AG10803 (cell line): ENCODE data around the gene ADGRB3.

Experiments
- DNase-seq: peaks from one replicate; pipeline ENCODE4 v3.0.0; 2010; ENCODE audit warnings: low read depth
- H3K4me3 ChIP-seq: 2 replicates; pipeline ENCODE4 v1.5.1; 2011; ENCODE audit warnings: mild to moderate bottlenecking, low read length, control low read depth
- TF ChIP-seq, protein P1 (sequence below): conservative IDR thresholded peaks from 2 replicates; pipeline ENCODE4 v1.5.1; 2011; ENCODE audit warnings: mild to moderate bottlenecking, low read length, control low read depth, inconsistent platforms

Gene ADGRB3

GRCh38 chr6:68633281-68633971 is 1.7 kb upstream of the ADGRB3 start:
- DNase-seq: no peak
- no peak overlapping the region for H3K4me3 ChIP-seq
- TF ChIP-seq, protein P1, sequence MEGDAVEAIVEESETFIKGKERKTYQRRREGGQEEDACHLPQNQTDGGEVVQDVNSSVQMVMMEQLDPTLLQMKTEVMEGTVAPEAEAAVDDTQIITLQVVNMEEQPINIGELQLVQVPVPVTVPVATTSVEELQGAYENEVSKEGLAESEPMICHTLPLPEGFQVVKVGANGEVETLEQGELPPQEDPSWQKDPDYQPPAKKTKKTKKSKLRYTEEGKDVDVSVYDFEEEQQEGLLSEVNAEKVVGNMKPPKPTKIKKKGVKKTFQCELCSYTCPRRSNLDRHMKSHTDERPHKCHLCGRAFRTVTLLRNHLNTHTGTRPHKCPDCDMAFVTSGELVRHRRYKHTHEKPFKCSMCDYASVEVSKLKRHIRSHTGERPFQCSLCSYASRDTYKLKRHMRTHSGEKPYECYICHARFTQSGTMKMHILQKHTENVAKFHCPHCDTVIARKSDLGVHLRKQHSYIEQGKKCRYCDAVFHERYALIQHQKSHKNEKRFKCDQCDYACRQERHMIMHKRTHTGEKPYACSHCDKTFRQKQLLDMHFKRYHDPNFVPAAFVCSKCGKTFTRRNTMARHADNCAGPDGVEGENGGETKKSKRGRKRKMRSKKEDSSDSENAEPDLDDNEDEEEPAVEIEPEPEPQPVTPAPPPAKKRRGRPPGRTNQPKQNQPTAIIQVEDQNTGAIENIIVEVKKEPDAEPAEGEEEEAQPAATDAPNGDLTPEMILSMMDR: no peak

GRCh38 chr6:68633972-68634725 is 933 bp upstream of the ADGRB3 start:
- DNase-seq: no peak
- H3K4me3 ChIP-seq: peak overlapping the region; percentile 63
- TF ChIP-seq, protein P1: no peak

- TF ChIP-seq, protein P1: no peak
- DNase-seq: no peak
- peak overlapping the region; percentile 63 for H3K4me3 ChIP-seq
These were observed 277 bp downstream of the ADGRB3 start for GRCh38 chr6:68635412-68635705.

GRCh38 chr6:68635706-68636513 is 828 bp downstream of the ADGRB3 start:
- TF ChIP-seq, protein P1: no peak
- H3K4me3 ChIP-seq: peak overlapping the region; percentile 63
- no peak for DNase-seq

- no peak for DNase-seq
- TF ChIP-seq, protein P1: no peak
- no peak overlapping the region for H3K4me3 ChIP-seq
These were observed 1.6 kb downstream of the ADGRB3 start for GRCh38 chr6:68636666-68637065.

DNA sequence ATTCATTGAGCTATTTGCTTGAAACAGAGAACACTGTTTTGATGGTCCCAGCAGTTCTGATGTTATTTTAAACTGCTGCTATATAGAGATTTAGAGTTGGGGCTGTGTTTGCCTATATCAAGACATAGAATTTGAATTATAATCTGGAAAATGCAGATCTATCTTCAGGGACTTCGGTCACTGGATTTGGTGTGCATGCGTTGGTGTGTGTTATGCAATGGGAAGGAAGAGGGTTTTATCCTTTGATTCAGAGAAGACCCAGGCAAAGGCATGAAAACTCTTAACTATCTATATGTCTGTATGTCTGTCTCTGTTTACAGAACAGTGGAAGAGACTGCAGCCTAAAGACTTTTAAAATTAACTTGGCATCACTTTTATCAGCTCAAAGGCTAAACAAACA is 2.0 kb downstream of the ADGRB3 start:
- TF ChIP-seq, protein P1: no peak
- no peak for DNase-seq
- no peak overlapping the region for H3K4me3 ChIP-seq

DNA sequence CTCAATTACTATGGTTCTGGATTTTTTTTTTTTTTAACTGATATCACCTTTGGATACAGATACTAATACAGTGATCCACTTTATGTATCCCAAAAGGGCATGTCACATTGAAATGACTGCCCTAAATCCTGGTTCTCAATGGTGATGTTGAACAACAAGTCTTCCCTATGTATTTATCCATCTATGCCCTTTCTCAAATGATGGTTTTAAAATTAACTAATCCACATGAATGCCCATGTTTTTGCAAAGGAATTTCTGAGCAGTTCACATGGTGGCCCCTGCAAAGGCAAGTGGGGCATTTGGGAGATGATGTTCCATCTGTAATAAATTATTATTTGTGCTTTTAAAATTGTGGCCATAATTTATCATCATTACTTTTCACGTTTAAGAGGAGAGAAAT is 2.7 kb downstream of the ADGRB3 start:
- H3K4me3 ChIP-seq: no peak overlapping the region
- no peak for DNase-seq
- TF ChIP-seq, protein P1: no peak
